K562 (cell line): ENCODE data around the gene AHCYL2. TPM values are rescaled to one million over a fixed set of nuclear protein-coding genes. Genes with fewer than 3 reads are reported as not detected.

Source experiments
- ATAC-seq: fragments of 200-7000 bp; cut with Tn5 transposase; 3 replicates; pipeline ENCODE4 v1.9.1; 2020; ENCODE audit warnings: moderate library complexity
- BruUV-seq: library from RNA; stranded (reverse); fragments of 400-500 nt; replicated peaks from 2 replicates; lab custom pipeline; 2021; lab: Mats Ljungman, UMichigan
- CTCF ChIA-PET: fragments of 300-600 bp; formaldehyde crosslinking; extraction: SDS; loops from one replicate; lab custom pipeline; 2021; ENCODE audit warnings: low intra/inter-chr PET ratio; lab: Yijun Ruan, JAX
- POLR2A ChIA-PET: fragments of 300-600, 350-650 bp; sonication (Branson Sonifier 250); formaldehyde crosslinking; extraction: SDS; loops from one replicate; lab custom pipeline; 2021; ENCODE audit warnings: antibody characterized with exemption, inconsistent platforms; lab: Yijun Ruan, JAX
- DNase-seq, 4 experiments: peaks; one replicate each; pipeline versions ENCODE4 v3.0.0 to v3.0.0-alpha.2; 2011 to 2018; ENCODE audit warnings: low spot score in 3 of 4, mixed read lengths in 3 of 4; ENCODE audit errors: extremely low read depth in 1 of 4
- FAIRE-seq: peaks from 2 replicates; lab custom pipeline; 2011; peaks lifted over from hg19 to GRCh38; lab: Jason Lieb, UNC
- H2AFZ ChIP-seq: 2 replicates; pipeline ENCODE4 v1.6.0; 2011; ENCODE audit warnings: low read depth, low read length, control low read depth, inconsistent platforms
- H3K27ac ChIP-seq: fragments of 200-600 bp; 3 replicates; pipeline ENCODE4 v1.8.0; 2011; ENCODE audit warnings: low read depth, mild to moderate bottlenecking, control low read depth, inconsistent platforms, low read length, moderate library complexity, mixed read lengths; ENCODE audit errors: extremely low read depth
- H3K27me3 ChIP-seq, 2 experiments: fragments of 300-600 bp in 1 of 2; 2 replicates in 1 of 2; 3 replicates in 1 of 2; pipeline versions ENCODE4 v1.6.0 to v1.8.0; 2011; ENCODE audit warnings: inconsistent platforms in 2 of 2, low read length in 2 of 2, mild to moderate bottlenecking in 1 of 2, mixed read lengths in 1 of 2, moderate library complexity in 1 of 2; ENCODE audit not compliant: control insufficient read depth in 2 of 2, insufficient read depth in 2 of 2
- H3K36me3 ChIP-seq: fragments of 300-600 bp; 3 replicates; pipeline ENCODE4 v1.8.0; 2011; ENCODE audit warnings: mild to moderate bottlenecking, low read length, inconsistent platforms; ENCODE audit not compliant: control insufficient read depth, insufficient read depth
- H3K4me1 ChIP-seq, 2 experiments: fragments of 200-600 bp in 1 of 2; replicated peaks in 1 of 2; 2 replicates in 1 of 2; 3 replicates in 1 of 2; pipeline versions ENCODE4 v1.5.1 to v1.8.0; 2011; ENCODE audit warnings: inconsistent platforms in 2 of 2, low read length in 2 of 2, mild to moderate bottlenecking in 1 of 2, mixed read lengths in 1 of 2, moderate library complexity in 1 of 2; ENCODE audit not compliant: control insufficient read depth in 2 of 2, insufficient read depth in 2 of 2
- H3K4me2 ChIP-seq: 2 replicates; pipeline ENCODE4 v1.6.1; 2011; ENCODE audit warnings: low read length, control low read depth, inconsistent platforms, mixed read lengths; ENCODE audit not compliant: insufficient read depth
- H3K4me3 ChIP-seq: fragments of 200-600 bp; sonication (generic), shearing (Covaris generic); 2 replicates; pipeline ENCODE4 v1.5.1; 2016; ENCODE audit warnings: control low read depth, inconsistent platforms
- H3K79me2 ChIP-seq: fragments of 200-600 bp; 3 replicates; pipeline ENCODE4 v1.8.0; 2011; ENCODE audit warnings: low read length, inconsistent platforms; ENCODE audit not compliant: control insufficient read depth, insufficient read depth
- H3K9ac ChIP-seq, 2 experiments: 2 replicates each; pipeline versions ENCODE4 v1.6.0 to v1.6.1; 2011; ENCODE audit warnings: low read depth in 2 of 2, low read length in 2 of 2, control low read depth in 1 of 2, inconsistent platforms in 1 of 2, mild to moderate bottlenecking in 1 of 2, mixed read lengths in 1 of 2; ENCODE audit not compliant: insufficient read depth in 1 of 2
- H3K9me1 ChIP-seq: one replicate; pipeline ENCODE4 v1.6.0; 2011; ENCODE audit warnings: inconsistent platforms, mild to moderate bottlenecking, low read length, moderate library complexity; ENCODE audit not compliant: control insufficient read depth, insufficient read depth
- H3K9me3 ChIP-seq: replicated peaks from 2 replicates; pipeline ENCODE4 v1.5.1; 2011; ENCODE audit warnings: low read depth, low read length, inconsistent platforms; ENCODE audit not compliant: control insufficient read depth, insufficient read depth
- H4K20me1 ChIP-seq: replicated peaks from 2 replicates; pipeline ENCODE4 v1.6.1; 2011; ENCODE audit warnings: low read length, inconsistent platforms, mixed read lengths; ENCODE audit not compliant: control insufficient read depth, insufficient read depth
- CTBP1 ChIP-seq: fragments of 450-650 bp; IDR thresholded peaks from 2 replicates; pipeline ENCODE4 v1.6.1; 2016; ENCODE audit warnings: borderline replicate concordance
- HES1 ChIP-seq: fragments of 450-650 bp; IDR thresholded peaks from 2 replicates; pipeline ENCODE4 v1.6.1; 2016; ENCODE audit warnings: low read depth, mild to moderate bottlenecking, moderate library complexity
- MCM2 ChIP-seq: fragments of 450-650 bp; IDR thresholded peaks from 2 replicates; pipeline ENCODE4 v1.6.1; 2017; ENCODE audit warnings: low read depth, mild to moderate bottlenecking
- NCOA4 ChIP-seq: fragments of 450-650 bp; IDR thresholded peaks from 2 replicates; pipeline ENCODE4 v1.6.1; 2018; ENCODE audit warnings: mild to moderate bottlenecking; ENCODE audit not compliant: partially characterized antibody
- RFX1 ChIP-seq: fragments of 450-650 bp; IDR thresholded peaks from 2 replicates; pipeline ENCODE4 v1.6.1; 2016; ENCODE audit warnings: mild to moderate bottlenecking, moderate library complexity
- TCF7L2 ChIP-seq: fragments of 150-350 bp; IDR thresholded peaks from 2 replicates; pipeline ENCODE4 v1.6.1; 2016; ENCODE audit warnings: low read depth, mild to moderate bottlenecking, low read length, moderate library complexity
- ZNF3 ChIP-seq: fragments of 250-450 bp; sonication (Bioruptor Pico); IDR thresholded peaks from 2 replicates; pipeline ENCODE4 v1.5.0; 2021; ENCODE audit warnings: mild to moderate bottlenecking, moderate library complexity
- ZNF830 ChIP-seq: fragments of 250-450 bp; sonication (Bioruptor Pico); IDR thresholded peaks from 2 replicates; pipeline ENCODE4 v1.5.0; 2021; ENCODE audit warnings: mild to moderate bottlenecking
- WGBS: fragments of 100-300 bp; shearing (Covaris generic); methylation state at CpG from one replicate; pipeline ENCODE4 v1.1.6; 2016; ENCODE audit warnings: low coverage, mixed read lengths; ENCODE audit not compliant: insufficient coverage; ENCODE audit errors: missing lambda C conversion rate; 5-methylcytosine and 5-hydroxymethylcytosine counted together
- in situ Hi-C: fragments of 300-500 bp; cut with MboI; formaldehyde crosslinking; loops from 4 replicates; pipeline ENCODE4 v1.15.0; 2018; ENCODE audit warnings: inconsistent platforms, mixed read lengths
- intact Hi-C: fragments of 100-400 bp; cut with micrococcal nuclease; formaldehyde crosslinking; loops from 2 replicates; pipeline ENCODE4 v1.14.2; 2022
- polyA plus RNA-seq, 8 experiments: library from polyadenylated mRNA; depleted of rRNA in 4 of 8; stranded (reverse) in 5 of 8; unstranded in 3 of 8; fragments of >200 nt; fragmentation: Nextera tagmentation in 2 of 8; fragmentation: Illumina TruSeq in 1 of 8; extraction: Ambion mirVana in 2 of 8; extraction: Trizol in 1 of 8; gene quantifications; 2 replicates each; pipeline versions ENCODE4 v1.2.1 to v1.2.3, GENCODE V29; 2011 to 2014; ENCODE audit warnings: inconsistent platforms in 1 of 8, missing spikeins in 1 of 8
- total RNA-seq, 7 experiments: library from RNA; depleted of rRNA in 6 of 7; stranded (reverse); fragments of >200 nt in 6 of 7; fragmentation: Illumina TruSeq in 2 of 7; extraction: Trizol in 2 of 7; gene quantifications; 2 replicates each; pipeline versions ENCODE4 v1.2.1 to v1.2.3, GENCODE V29; 2011 to 2021; ENCODE audit warnings: low replicate concordance in 1 of 7

Gene AHCYL2
- total and polyA plus RNA-seq, 9 of the 15 experiments (the other 6 are each of a cell fraction or from before 2014, with no cell fraction given) = 0.93 to 10.5 (median 5.2) TPM

GRCh38 chr7:129464194-129464593 is 239.4 kb downstream of the AHCYL2 start:
- Histone ChIP-seq H3K4me3 (no peak overlapping the region), H2AFZ (no peak overlapping the region), H3K79me2 (no peaks in the 10 kb centered on the region), H3K27me3 (no peaks in the 10 kb centered on the region), H3K4me1 (no peaks in the 10 kb centered on the region), H3K9me3 (no peaks in the 10 kb centered on the region), H3K27ac (no peak overlapping the region), H3K9ac (no peak overlapping the region), H3K4me2 (no peak overlapping the region), H4K20me1 (no peaks in the 10 kb centered on the region), H3K36me3 (peaks cover 100% of the 10 kb centered on the region), H3K9me1 (no peaks in the 10 kb centered on the region)
- no TSS peak for BruUV-seq
- no peak for FAIRE-seq
- intact Hi-C loops (no loop called here), in situ Hi-C loops (loop anchor here (5.0 kb wide), 1 partner anchor 97 kb away; no protein-coding TSS in a partner anchor)
- 94% methylated on average over 4 of the region's 4 CpGs for WGBS
- no peak for TF ChIP-seq CTBP1
- TF ChIP-seq ZNF830 (CRISPR knock-in tag) = no peak
- TF ChIP-seq HES1 = no peak
- TF ChIP-seq TCF7L2 = no peak
- no peak for TF ChIP-seq ZNF3 (CRISPR knock-in tag)
- no peak for TF ChIP-seq MCM2
- no peak for ATAC-seq
- ChIA-PET POLR2A (interaction anchor here (1.2 to 1.9 kb wide), 3 partner anchors 10 to 89 kb away, joined by 3 to 8 read pairs (median 4); no protein-coding TSS in a partner anchor), CTCF (no interaction called here)
- no peak for DNase-seq

- no peaks in the 10 kb centered on the region for H4K20me1 ChIP-seq
- in situ Hi-C loops (no loop called here), intact Hi-C loops (no loop called here)
- no peak overlapping the region for H2AFZ ChIP-seq
- H3K4me3 ChIP-seq = no peak overlapping the region
- 92% methylated on average over 2 of the region's 2 CpGs for WGBS
- ChIA-PET POLR2A (interaction anchor here (0.8 to 1.9 kb wide), 4 partner anchors 11 to 141 kb away, joined by 3 to 8 read pairs (median 4); no protein-coding TSS in a partner anchor), CTCF (no interaction called here)
- H3K27me3 ChIP-seq = no peaks in the 10 kb centered on the region
- H3K4me1 ChIP-seq = no peaks in the 10 kb centered on the region
- no peak for FAIRE-seq
- no peak for DNase-seq
- peaks cover 100% of the 10 kb centered on the region for H3K36me3 ChIP-seq
- H3K27ac ChIP-seq = no peak overlapping the region
- no peaks in the 10 kb centered on the region for H3K9me1 ChIP-seq
- no peaks in the 10 kb centered on the region for H3K9me3 ChIP-seq
- no peak overlapping the region for H3K9ac ChIP-seq
- H3K79me2 ChIP-seq = no peaks in the 10 kb centered on the region
- BruUV-seq = no TSS peak
- TF ChIP-seq RFX1 = peak; percentile 89
- no peak for TF ChIP-seq NCOA4
- H3K4me2 ChIP-seq = no peak overlapping the region
- no peak for ATAC-seq
Measured at GRCh38 chr7:129465080-129465479, 240.2 kb downstream of the AHCYL2 start.
